HG02884 (cell line): ENCODE results near the gene PRDM15.

Source experiments
- ATAC-seq: cut with Tn5 transposase; IDR thresholded peaks from one replicate; pipeline ENCODE4 v1.9.1; 2021; ENCODE audit warnings: mild to moderate bottlenecking, moderate library complexity; ENCODE audit not compliant: unreplicated experiment

The PRDM15 gene

GRCh38 chr21:41827951-41828883 is 50.9 kb downstream of the PRDM15 start:
- ATAC-seq: no peak

GRCh38 chr21:41825881-41826280 is 53.3 kb downstream of the PRDM15 start:
- no peak for ATAC-seq

- no peak for ATAC-seq
Observed at GRCh38 chr21:41825216-41825615, 53.9 kb downstream of the PRDM15 start.

GRCh38 chr21:41824466-41825207 is 54.5 kb downstream of the PRDM15 start:
- no peak for ATAC-seq

- no peak for ATAC-seq
Observed at GRCh38 chr21:41823906-41824305, 55.2 kb downstream of the PRDM15 start.

- no peak for ATAC-seq
Observed at GRCh38 chr21:41823166-41823565, 56.0 kb downstream of the PRDM15 start.

GRCh38 chr21:41821756-41822431 is 57.2 kb downstream of the PRDM15 start:
- ATAC-seq: no peak

GRCh38 chr21:41821081-41821755 is 57.9 kb downstream of the PRDM15 start:
- no peak for ATAC-seq

- ATAC-seq: no peak
Observed at GRCh38 chr21:41820384-41821080, 58.6 kb downstream of the PRDM15 start.

GRCh38 chr21:41819856-41820281 is 59.3 kb downstream of the PRDM15 start:
- ATAC-seq: no peak

GRCh38 chr21:41819236-41819855 is 59.8 kb downstream of the PRDM15 start:
- no peak for ATAC-seq

- no peak for ATAC-seq
Observed at GRCh38 chr21:41817877-41818855, 61.0 kb downstream of the PRDM15 start.

GRCh38 chr21:41817228-41817627 is 61.9 kb downstream of the PRDM15 start:
- no peak for ATAC-seq

GRCh38 chr21:41816583-41817165 is 62.5 kb downstream of the PRDM15 start:
- ATAC-seq: no peak

GRCh38 chr21:41815652-41816582 is 63.2 kb downstream of the PRDM15 start:
- no peak for ATAC-seq

GRCh38 chr21:41813226-41813625 is 65.9 kb downstream of the PRDM15 start:
- no peak for ATAC-seq

- ATAC-seq: no peak
Observed at GRCh38 chr21:41812679-41813078, 66.5 kb downstream of the PRDM15 start.
